Activated B cell treated with CpG ODN at 0.5 μM for 24 hours (primary cell): Measurements from ENCODE around the gene KRTAP10-8. TPM values are rescaled to one million over a fixed set of nuclear protein-coding genes. Genes with fewer than 3 reads are reported as not detected.
"Not testable (repeated sequence)": the region's sequence is repeated elsewhere in the genome, so short reads cannot be mapped to it uniquely, and the experiment has no call there.

Source experiments
- ATAC-seq: fragments of 200-7000 bp; cut with Tn5 transposase; one replicate; pipeline ENCODE4 v1.10.0; 2021; ENCODE audit warnings: low read depth, mild to moderate bottlenecking, moderate library complexity
- CTCF ChIA-PET: fragments of 350-600 bp; sonication (Branson Sonifier 250); formaldehyde crosslinking; loops from one replicate; lab custom pipeline; 2021; ENCODE audit warnings: antibody characterized with exemption; lab: Charles Lee
- POLR2A ChIA-PET: fragments of 350-600 bp; sonication (Branson Sonifier 250); formaldehyde crosslinking; loops from one replicate; lab custom pipeline; 2021; ENCODE audit warnings: antibody characterized with exemption; lab: Charles Lee
- DNase-seq: peaks from one replicate; pipeline ENCODE4 v3.0.0; 2022
- H3K27ac Mint-ChIP-seq: one replicate; pipeline ENCODE4 v1.8.0; 2020; ENCODE audit warnings: mixed read lengths
- H3K27me3 Mint-ChIP-seq: one replicate; pipeline ENCODE4 v1.8.0; 2021; ENCODE audit warnings: mixed read lengths
- H3K36me3 Mint-ChIP-seq: one replicate; pipeline ENCODE4 v1.8.0; 2021; ENCODE audit warnings: low read depth, mixed read lengths
- H3K4me1 Mint-ChIP-seq: one replicate; pipeline ENCODE4 v1.8.0; 2021; ENCODE audit warnings: mixed read lengths
- H3K4me3 Mint-ChIP-seq: one replicate; pipeline ENCODE4 v1.8.0; 2020; ENCODE audit warnings: mild to moderate bottlenecking, mixed read lengths
- H3K9me3 Mint-ChIP-seq: one replicate; pipeline ENCODE4 v1.8.0; 2020; ENCODE audit warnings: mixed read lengths
- intact Hi-C: fragments of 100-400 bp; cut with micrococcal nuclease; formaldehyde crosslinking; loops from one replicate; pipeline ENCODE4 v1.15.1; 2024
- total RNA-seq: library from RNA; stranded (reverse); gene quantifications from 2 replicates; pipeline ENCODE4 v1.2.3, GENCODE V29; 2022
- TF ChIP-seq, protein P1 (sequence below): fragments of 200-600 bp; IDR thresholded peaks from one replicate; pipeline ENCODE4 v1.8.0; 2022; ENCODE audit warnings: antibody characterized with exemption, mild to moderate bottlenecking

The KRTAP10-8 gene
- total RNA-seq, 1 donor from 2014 or later: not detected

DNA sequence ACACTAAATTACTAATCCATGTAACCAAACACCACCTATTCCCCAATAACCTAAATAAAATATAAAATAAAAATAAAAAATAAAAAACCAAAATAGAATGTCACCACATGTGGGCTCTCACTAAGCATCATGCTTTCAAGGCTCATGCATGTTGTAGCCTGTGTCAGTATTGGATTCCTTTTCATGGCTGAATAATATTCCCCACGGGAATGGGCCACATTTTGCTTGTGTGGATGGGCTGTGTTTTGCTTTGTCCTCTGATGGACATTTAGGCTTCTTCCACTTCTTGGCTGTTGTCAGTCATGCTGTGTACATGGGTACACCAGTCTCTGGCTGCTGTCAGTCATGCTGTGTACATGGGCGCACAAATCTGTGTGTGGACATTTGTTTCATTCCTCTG lies 22.8 kb upstream of the KRTAP10-8 start:
- Mint-ChIP-seq H3K9me3 (no peaks in the 10 kb centered on the region), H3K27me3 (peaks cover 50% of the 10 kb centered on the region), H3K4me1 (no peaks in the 10 kb centered on the region), H3K27ac (no peak overlapping the region), H3K36me3 (no peaks in the 10 kb centered on the region), H3K4me3 (no peak overlapping the region)
- TF ChIP-seq, protein P1, sequence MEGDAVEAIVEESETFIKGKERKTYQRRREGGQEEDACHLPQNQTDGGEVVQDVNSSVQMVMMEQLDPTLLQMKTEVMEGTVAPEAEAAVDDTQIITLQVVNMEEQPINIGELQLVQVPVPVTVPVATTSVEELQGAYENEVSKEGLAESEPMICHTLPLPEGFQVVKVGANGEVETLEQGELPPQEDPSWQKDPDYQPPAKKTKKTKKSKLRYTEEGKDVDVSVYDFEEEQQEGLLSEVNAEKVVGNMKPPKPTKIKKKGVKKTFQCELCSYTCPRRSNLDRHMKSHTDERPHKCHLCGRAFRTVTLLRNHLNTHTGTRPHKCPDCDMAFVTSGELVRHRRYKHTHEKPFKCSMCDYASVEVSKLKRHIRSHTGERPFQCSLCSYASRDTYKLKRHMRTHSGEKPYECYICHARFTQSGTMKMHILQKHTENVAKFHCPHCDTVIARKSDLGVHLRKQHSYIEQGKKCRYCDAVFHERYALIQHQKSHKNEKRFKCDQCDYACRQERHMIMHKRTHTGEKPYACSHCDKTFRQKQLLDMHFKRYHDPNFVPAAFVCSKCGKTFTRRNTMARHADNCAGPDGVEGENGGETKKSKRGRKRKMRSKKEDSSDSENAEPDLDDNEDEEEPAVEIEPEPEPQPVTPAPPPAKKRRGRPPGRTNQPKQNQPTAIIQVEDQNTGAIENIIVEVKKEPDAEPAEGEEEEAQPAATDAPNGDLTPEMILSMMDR: no peak
- intact Hi-C loops: no loop called here
- POLR2A ChIA-PET: no interaction called here
- DNase-seq: no peak
- ATAC-seq: no peak
- CTCF ChIA-PET: no interaction called here

DNA sequence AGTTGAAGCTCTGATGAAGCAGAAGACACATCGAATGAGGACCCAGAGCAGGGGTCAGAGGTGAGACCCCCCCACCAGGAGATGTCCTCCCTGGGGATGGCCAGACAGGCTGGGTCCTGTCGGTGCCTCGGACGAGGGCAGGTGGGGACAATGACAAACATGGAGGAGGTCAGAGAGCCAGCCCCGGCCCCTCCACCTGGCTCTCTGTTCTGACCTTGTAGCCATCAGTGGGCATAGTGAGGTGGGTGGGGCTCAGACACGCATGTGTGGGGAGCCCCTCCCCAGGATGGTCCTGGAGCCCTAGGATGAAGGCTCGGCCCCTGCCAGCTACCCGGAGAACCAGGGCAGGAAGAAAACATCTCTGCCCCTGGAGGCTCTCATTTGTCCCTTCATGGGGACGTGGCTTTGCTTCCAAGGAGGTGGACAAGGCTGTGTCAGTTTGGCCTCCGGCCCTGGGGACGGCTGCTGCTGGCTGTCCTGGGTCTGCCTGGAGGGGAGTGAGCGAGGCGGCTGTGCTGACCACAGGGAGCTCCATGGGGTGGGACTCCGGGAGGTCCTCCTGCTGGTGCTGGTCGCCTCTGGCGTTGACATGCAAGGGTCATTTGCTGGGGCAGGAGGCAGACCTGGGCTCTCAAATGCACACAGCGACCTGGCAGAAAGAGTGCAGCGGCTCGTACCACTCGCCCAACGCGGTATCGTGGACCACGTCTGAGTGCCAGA lies 22.1 kb upstream of the KRTAP10-8 start:
- Mint-ChIP-seq H3K4me3 (no peak overlapping the region), H3K27ac (no peak overlapping the region), H3K9me3 (no peaks in the 10 kb centered on the region), H3K27me3 (peaks cover 45% of the 10 kb centered on the region), H3K4me1 (no peaks in the 10 kb centered on the region), H3K36me3 (no peaks in the 10 kb centered on the region)
- ATAC-seq (no peak), DNase-seq (no peak)
- intact Hi-C loops: no loop called here
- ChIA-PET CTCF (no interaction called here), POLR2A (no interaction called here)
- TF ChIP-seq, protein P1: no peak

DNA sequence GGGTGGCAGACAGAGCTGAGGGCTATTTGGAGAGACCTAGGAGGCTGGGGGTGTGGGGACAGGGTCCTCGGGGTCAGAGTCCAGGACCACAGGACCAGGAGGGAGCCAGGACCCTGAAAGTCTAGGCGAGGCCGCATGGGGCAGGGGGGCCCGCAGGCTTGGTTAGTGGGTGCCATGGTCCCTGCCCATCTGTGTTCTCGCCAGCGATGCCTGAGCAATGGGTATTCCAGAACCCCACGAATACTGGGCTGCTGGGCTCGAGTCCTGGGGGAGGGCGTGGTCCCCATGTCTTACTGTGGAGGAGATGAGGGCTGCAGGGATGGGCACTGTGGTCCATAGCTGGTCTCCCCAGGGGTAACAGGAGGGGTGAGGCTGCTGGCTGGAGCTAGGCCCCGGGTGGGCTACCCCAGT lies 21.6 kb upstream of the KRTAP10-8 start:
- CTCF ChIA-PET: no interaction called here
- no peaks in the 10 kb centered on the region for H3K9me3 Mint-ChIP-seq
- ATAC-seq: no peak

DNA sequence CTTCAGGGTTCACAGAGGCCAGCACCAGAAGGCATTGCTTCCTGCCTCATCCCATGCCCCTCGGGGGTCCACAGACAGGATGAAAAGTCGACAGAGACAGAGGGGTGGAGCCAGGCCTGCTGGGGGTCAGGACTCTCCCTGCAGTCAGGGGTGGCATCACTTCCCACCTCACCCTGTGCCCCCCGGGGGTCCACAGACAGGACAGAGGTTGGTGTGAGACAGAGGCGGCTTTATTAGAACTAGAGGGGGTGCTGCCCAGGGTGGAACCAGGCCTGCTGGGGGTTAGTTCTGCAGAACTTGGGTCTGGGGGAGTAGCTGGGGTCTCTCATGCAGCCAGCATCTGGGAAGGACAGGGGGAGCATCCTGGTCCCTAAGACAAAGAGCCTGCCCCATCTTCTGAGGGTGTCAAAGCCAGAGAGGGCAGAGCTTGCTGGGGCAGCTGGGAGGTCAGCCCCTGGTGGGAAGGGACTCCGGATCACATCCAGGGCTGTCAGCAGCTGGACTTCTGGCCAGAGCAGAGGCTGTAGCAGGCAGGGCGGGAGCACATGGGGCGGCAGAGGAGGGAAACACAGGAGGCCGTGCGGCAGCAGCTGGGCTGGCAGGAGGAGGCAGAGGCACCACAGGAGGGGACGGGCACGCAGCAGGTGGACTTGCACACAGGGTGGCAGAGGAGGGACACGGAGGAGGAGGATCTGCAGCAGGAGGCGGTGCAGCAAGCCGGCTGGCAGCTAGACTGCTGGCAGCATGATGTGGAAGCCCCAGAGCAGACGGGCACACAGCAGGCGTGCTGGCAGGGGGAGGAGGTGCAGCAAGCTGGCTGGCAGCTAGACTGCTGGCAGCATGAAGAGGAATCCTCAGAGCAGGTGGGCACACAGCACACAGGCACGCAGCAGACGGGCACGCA lies 20.7 kb upstream of the KRTAP10-8 start:
- H3K27ac Mint-ChIP-seq, H3K9me3 Mint-ChIP-seq, H3K36me3 Mint-ChIP-seq, H3K4me3 Mint-ChIP-seq, H3K4me1 Mint-ChIP-seq, ATAC-seq, CTCF ChIA-PET, DNase-seq, POLR2A ChIA-PET, intact Hi-C loops: not testable (repeated sequence)
- H3K27me3 Mint-ChIP-seq: peaks cover 35% of the 10 kb centered on the region

More for the DNA sequence above, 21.6 kb upstream of the KRTAP10-8 start:
- intact Hi-C loops: no loop called here
- Mint-ChIP-seq H3K36me3 (no peaks in the 10 kb centered on the region), H3K27ac (no peak overlapping the region), H3K27me3 (peaks cover 42% of the 10 kb centered on the region), H3K4me3 (no peak overlapping the region), H3K4me1 (no peaks in the 10 kb centered on the region)
- no peak for DNase-seq
- TF ChIP-seq, protein P1: no peak
- POLR2A ChIA-PET: no interaction called here

DNA sequence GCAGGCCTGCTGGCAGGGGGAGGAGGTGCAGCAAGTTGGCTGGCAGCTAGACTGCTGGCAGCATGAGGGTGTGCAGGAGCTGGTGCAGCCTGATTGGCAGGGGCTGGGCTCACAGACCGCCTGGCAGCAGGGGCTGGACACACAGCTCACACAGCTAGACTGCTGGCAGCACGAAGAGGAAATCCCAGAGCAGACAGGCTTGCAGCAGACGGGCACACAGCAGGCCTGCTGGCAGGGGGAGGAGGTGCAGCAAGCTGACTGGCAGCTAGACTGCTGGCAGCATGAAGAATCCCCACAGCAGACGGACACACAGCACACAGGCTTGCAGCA lies 20.1 kb upstream of the KRTAP10-8 start:
- H3K4me3 Mint-ChIP-seq, intact Hi-C loops, H3K27ac Mint-ChIP-seq, POLR2A ChIA-PET, H3K36me3 Mint-ChIP-seq, H3K4me1 Mint-ChIP-seq, ATAC-seq, H3K9me3 Mint-ChIP-seq, DNase-seq, CTCF ChIA-PET: not testable (repeated sequence)
- peaks cover 30% of the 10 kb centered on the region for H3K27me3 Mint-ChIP-seq
